Left ventricle myocardium inferior (tissue), 1 donor: ENCODE data around the gene ADPRM. TPM values are rescaled to one million over a fixed set of nuclear protein-coding genes. Genes with fewer than 3 reads are reported as not detected.

Experiments
- DNase-seq: peaks from one replicate; pipeline ENCODE4 v3.0.0-alpha.2; 2020
- H3K27ac ChIP-seq: fragments of 200-600 bp; replicated peaks from 2 replicates; pipeline ENCODE4 v1.8.0; 2021
- H3K27me3 ChIP-seq: fragments of 200-600 bp; 2 replicates; pipeline ENCODE4 v1.8.0; 2021; ENCODE audit warnings: low read depth
- H3K36me3 ChIP-seq: fragments of 200-600 bp; 2 replicates; pipeline ENCODE4 v1.8.0; 2021
- H3K4me1 ChIP-seq: fragments of 200-600 bp; 2 replicates; pipeline ENCODE4 v1.8.0; 2021
- H3K4me3 ChIP-seq: fragments of 200-600 bp; 2 replicates; pipeline ENCODE4 v1.8.0; 2021; ENCODE audit warnings: mild to moderate bottlenecking, moderate library complexity
- H3K9me3 ChIP-seq: fragments of 200-600 bp; replicated peaks from 2 replicates; pipeline ENCODE4 v1.8.0; 2021
- intact Hi-C: fragments of 100-400 bp; cut with micrococcal nuclease; formaldehyde crosslinking; loops from one replicate; pipeline ENCODE4 v1.11.0; 2022
- total RNA-seq: library from RNA; stranded (reverse); fragmentation: NEBNext Ultra II Directional; extraction: Animal tissue kit (Norgen Biotek cat#: 25700); gene quantifications from one replicate; pipeline ENCODE4 v1.2.1, GENCODE V29; 2021
- TF ChIP-seq, protein P1 (sequence below): fragments of 200-600 bp; IDR thresholded peaks from 2 replicates; pipeline ENCODE4 v1.8.0; 2021; ENCODE audit warnings: antibody characterized with exemption, mild to moderate bottlenecking, borderline replicate concordance
- donor health status: DM: no; HTN: yes; CAD: no; lungs with severe emphysema.

ADPRM gene
- total RNA-seq, 1 donor from 2014 or later: 4.2 TPM

GRCh38 chr17:10748531-10749181 is 51.3 kb downstream of the ADPRM start:
- Histone ChIP-seq H3K36me3 (no peaks in the 10 kb centered on the region), H3K4me1 (no peaks in the 10 kb centered on the region), H3K4me3 (no peak overlapping the region), H3K9me3 (no peaks in the 10 kb centered on the region), H3K27ac (no peak overlapping the region), H3K27me3 (peaks cover 10% of the 10 kb centered on the region)
- intact Hi-C loops: no loop called here
- no peak for DNase-seq
- TF ChIP-seq, protein P1, sequence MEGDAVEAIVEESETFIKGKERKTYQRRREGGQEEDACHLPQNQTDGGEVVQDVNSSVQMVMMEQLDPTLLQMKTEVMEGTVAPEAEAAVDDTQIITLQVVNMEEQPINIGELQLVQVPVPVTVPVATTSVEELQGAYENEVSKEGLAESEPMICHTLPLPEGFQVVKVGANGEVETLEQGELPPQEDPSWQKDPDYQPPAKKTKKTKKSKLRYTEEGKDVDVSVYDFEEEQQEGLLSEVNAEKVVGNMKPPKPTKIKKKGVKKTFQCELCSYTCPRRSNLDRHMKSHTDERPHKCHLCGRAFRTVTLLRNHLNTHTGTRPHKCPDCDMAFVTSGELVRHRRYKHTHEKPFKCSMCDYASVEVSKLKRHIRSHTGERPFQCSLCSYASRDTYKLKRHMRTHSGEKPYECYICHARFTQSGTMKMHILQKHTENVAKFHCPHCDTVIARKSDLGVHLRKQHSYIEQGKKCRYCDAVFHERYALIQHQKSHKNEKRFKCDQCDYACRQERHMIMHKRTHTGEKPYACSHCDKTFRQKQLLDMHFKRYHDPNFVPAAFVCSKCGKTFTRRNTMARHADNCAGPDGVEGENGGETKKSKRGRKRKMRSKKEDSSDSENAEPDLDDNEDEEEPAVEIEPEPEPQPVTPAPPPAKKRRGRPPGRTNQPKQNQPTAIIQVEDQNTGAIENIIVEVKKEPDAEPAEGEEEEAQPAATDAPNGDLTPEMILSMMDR: no peak

DNA sequence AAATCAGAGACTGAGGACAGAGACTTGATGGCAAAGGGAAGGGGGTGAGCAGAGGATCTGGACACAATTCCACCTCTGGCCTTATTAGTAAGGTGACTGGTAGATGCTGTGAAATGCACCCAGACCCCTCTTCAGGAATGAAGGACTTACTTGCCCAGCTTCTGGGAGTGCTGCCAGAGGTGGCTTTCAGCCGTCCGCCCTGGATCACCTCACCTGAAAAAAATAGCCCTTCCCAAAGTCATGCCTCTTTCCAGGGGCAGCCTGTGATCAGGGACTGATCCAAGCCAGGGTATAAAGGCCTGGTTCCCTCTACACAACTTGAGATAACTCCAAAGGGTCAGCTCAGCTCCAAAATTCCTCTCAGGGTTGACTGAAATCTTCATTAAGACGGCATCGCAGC is 52.8 kb downstream of the ADPRM start:
- H3K36me3 ChIP-seq: no peaks in the 10 kb centered on the region
- TF ChIP-seq, protein P1: no peak
- no peak for DNase-seq
- H3K4me1 ChIP-seq: no peaks in the 10 kb centered on the region
- H3K27ac ChIP-seq: no peak overlapping the region
- H3K27me3 ChIP-seq: peaks cover 10% of the 10 kb centered on the region
- H3K9me3 ChIP-seq: no peaks in the 10 kb centered on the region
- H3K4me3 ChIP-seq: no peak overlapping the region
- intact Hi-C loops: no loop called here

GRCh38 chr17:10751563-10751962 is 54.2 kb downstream of the ADPRM start:
- no peak for DNase-seq
- H3K9me3 ChIP-seq: no peaks in the 10 kb centered on the region
- intact Hi-C loops: no loop called here
- H3K27ac ChIP-seq: no peak overlapping the region
- TF ChIP-seq, protein P1: no peak
- no peak overlapping the region for H3K4me3 ChIP-seq
- no peaks in the 10 kb centered on the region for H3K4me1 ChIP-seq
- no peaks in the 10 kb centered on the region for H3K36me3 ChIP-seq
- peaks cover 23% of the 10 kb centered on the region for H3K27me3 ChIP-seq

DNA sequence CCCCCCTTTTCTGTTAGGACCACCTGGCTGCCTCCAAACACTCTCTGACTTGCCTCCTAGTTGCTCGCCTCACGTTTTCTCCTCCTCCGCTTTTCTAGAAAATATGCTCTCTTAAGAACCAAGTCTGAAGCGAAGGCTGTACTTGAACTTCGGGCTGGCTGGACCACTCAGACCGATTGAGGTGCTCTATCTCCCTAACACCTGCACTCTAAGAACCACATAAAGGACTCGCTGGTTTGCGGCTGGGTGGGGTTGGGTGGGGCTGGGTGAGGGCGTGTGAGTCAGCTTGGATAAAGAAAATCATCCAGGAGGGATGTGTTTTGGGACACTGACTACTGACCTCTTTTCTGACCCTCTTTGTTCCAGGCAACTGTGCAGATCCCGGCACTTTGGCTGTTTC is 55.3 kb downstream of the ADPRM start:
- intact Hi-C loops: no loop called here
- TF ChIP-seq, protein P1: no peak
- Histone ChIP-seq H3K27ac (no peak overlapping the region), H3K27me3 (peaks cover 28% of the 10 kb centered on the region), H3K9me3 (no peaks in the 10 kb centered on the region), H3K4me3 (no peak overlapping the region), H3K4me1 (no peaks in the 10 kb centered on the region), H3K36me3 (no peaks in the 10 kb centered on the region)
- no peak for DNase-seq

- Histone ChIP-seq H3K4me1 (no peaks in the 10 kb centered on the region), H3K9me3 (no peaks in the 10 kb centered on the region), H3K4me3 (no peak overlapping the region), H3K36me3 (no peaks in the 10 kb centered on the region), H3K27me3 (peaks cover 31% of the 10 kb centered on the region), H3K27ac (no peak overlapping the region)
- intact Hi-C loops: no loop called here
- TF ChIP-seq, protein P1: peak; percentile 37
- no peak for DNase-seq
Measured at GRCh38 chr17:10754109-10754508, 56.7 kb downstream of the ADPRM start.
